Karpas-422 (cell line): ENCODE results near the gene SLC1A2. TPM values are rescaled to one million over a fixed set of nuclear protein-coding genes. Genes with fewer than 3 reads are reported as not detected.

Source experiments
- DNase-seq: peaks from one replicate; pipeline ENCODE4 v3.0.0-alpha.2; 2015
- H2AFZ ChIP-seq: fragments of 200-600 bp; sonication (generic); 2 replicates; pipeline ENCODE4 v1.6.1; 2014; ENCODE audit warnings: antibody characterized with exemption, low read length, mixed read lengths
- H3K27ac ChIP-seq: fragments of 200-600 bp; sonication (generic); 2 replicates; pipeline ENCODE4 v1.5.1; 2014; ENCODE audit warnings: mild to moderate bottlenecking, low read length, moderate library complexity
- H3K27me3 ChIP-seq: fragments of 200-600 bp; sonication (generic); 2 replicates; pipeline ENCODE4 v1.6.1; 2014; ENCODE audit warnings: low read length, mixed read lengths
- H3K36me3 ChIP-seq: fragments of 200-600 bp; sonication (generic); 2 replicates; pipeline ENCODE4 v1.6.1; 2014; ENCODE audit warnings: low read length, mixed read lengths; ENCODE audit not compliant: insufficient read depth
- H3K4me1 ChIP-seq: fragments of 200-600 bp; sonication (generic); 2 replicates; pipeline ENCODE4 v1.6.1; 2014; ENCODE audit warnings: mild to moderate bottlenecking, low read length, mixed read lengths
- H3K4me2 ChIP-seq: fragments of 200-600 bp; sonication (generic); 2 replicates; pipeline ENCODE4 v1.6.1; 2014; ENCODE audit warnings: low read length, low read depth, mild to moderate bottlenecking; ENCODE audit not compliant: poor library complexity, severe bottlenecking
- H3K4me3 ChIP-seq: fragments of 200-600 bp; sonication (generic); 2 replicates; pipeline ENCODE4 v1.5.1; 2014; ENCODE audit warnings: mild to moderate bottlenecking, antibody characterized with exemption, low read length, mixed read lengths
- H3K79me2 ChIP-seq: fragments of 200-600 bp; sonication (generic); 2 replicates; pipeline ENCODE4 v1.6.1; 2014; ENCODE audit warnings: mild to moderate bottlenecking, low read length, mixed read lengths
- H3K9ac ChIP-seq: fragments of 200-600 bp; sonication (generic); 2 replicates; pipeline ENCODE4 v1.6.0; 2014; ENCODE audit warnings: low read length
- H3K9me2 ChIP-seq: fragments of 200-600 bp; sonication (generic), shearing (Covaris generic); replicated peaks from 2 replicates; pipeline ENCODE4 v1.6.0; 2014; ENCODE audit warnings: mild to moderate bottlenecking, low read length, moderate library complexity; ENCODE audit not compliant: insufficient read depth
- H3K9me3 ChIP-seq: fragments of 300-700, 200-600 bp; sonication (generic); 2 replicates; pipeline ENCODE4 v1.6.1; 2014; ENCODE audit warnings: low read length, mixed read lengths
- H4K20me1 ChIP-seq: fragments of 200-600 bp; sonication (generic); 2 replicates; pipeline ENCODE4 v1.6.1; 2014; ENCODE audit warnings: mild to moderate bottlenecking, antibody characterized with exemption, low read length, low read depth; ENCODE audit not compliant: insufficient read depth
- total RNA-seq: library from RNA; depleted of rRNA; stranded (reverse); fragments of >200 nt; shearing (Covaris generic); gene quantifications from 2 replicates; pipeline ENCODE4 v1.2.3, GENCODE V29; 2014; ENCODE audit warnings: low replicate concordance

SLC1A2 gene
- total RNA-seq, 1 experiment from 2014 or later: not detected

DNA sequence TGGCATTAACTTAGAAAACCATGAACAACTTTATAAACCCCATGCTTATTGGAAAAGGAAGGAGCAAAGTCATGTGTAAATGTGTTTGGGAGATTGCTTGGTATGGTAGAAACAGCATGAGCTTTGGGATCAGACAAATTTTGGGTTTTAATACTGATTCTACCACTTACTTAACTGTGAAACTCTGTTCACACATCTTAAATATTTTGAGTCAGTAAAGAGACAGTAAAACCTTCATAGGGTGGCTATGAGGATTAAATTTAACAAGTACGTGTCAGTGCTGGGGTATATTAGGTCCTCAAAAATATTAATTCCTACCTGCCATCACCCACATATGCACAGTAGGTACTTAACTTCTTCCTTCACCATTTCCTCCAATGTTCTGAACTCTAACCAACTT is 183.9 kb downstream of the SLC1A2 start:
- no peak overlapping the region for H3K4me3 ChIP-seq
- H3K27me3 ChIP-seq: no peaks in the 10 kb centered on the region
- no peak for DNase-seq
- H3K9me2 ChIP-seq: no peaks in the 10 kb centered on the region
- H3K4me1 ChIP-seq: 0 out of 2 replicates have a peak, but pooled peaks cover 3% of the 10 kb centered on the region
- no peak overlapping the region for H3K4me2 ChIP-seq
- H3K9ac ChIP-seq: no peak overlapping the region
- no peaks in the 10 kb centered on the region for H4K20me1 ChIP-seq
- no peaks in the 10 kb centered on the region for H3K79me2 ChIP-seq
- no peak overlapping the region for H3K27ac ChIP-seq
- no peaks in the 10 kb centered on the region for H3K9me3 ChIP-seq
- no peak overlapping the region for H2AFZ ChIP-seq
- no peaks in the 10 kb centered on the region for H3K36me3 ChIP-seq

DNA sequence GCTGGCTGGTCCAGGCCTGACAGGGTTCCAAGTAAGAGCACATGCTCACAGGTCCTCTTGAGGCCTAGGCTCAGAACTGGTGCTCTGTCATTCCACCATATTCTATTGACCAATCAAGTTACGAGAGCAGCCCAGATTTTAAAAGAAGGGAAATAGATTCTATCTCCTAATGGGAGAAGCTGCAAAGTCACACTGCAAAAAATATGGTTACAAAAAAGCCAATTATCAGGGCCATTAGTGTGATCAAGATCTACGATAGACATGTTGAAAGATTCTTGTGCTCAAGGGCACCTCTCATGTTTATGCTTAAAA is 184.2 kb downstream of the SLC1A2 start:
- H3K27me3 ChIP-seq: no peaks in the 10 kb centered on the region
- no peak overlapping the region for H3K9ac ChIP-seq
- H3K79me2 ChIP-seq: no peaks in the 10 kb centered on the region
- H3K27ac ChIP-seq: no peak overlapping the region
- no peak overlapping the region for H2AFZ ChIP-seq
- H3K9me3 ChIP-seq: no peaks in the 10 kb centered on the region
- no peaks in the 10 kb centered on the region for H3K36me3 ChIP-seq
- no peak for DNase-seq
- no peaks in the 10 kb centered on the region for H4K20me1 ChIP-seq
- H3K4me2 ChIP-seq: no peak overlapping the region
- 0 out of 2 replicates have a peak, but pooled peaks cover 3% of the 10 kb centered on the region for H3K4me1 ChIP-seq
- no peaks in the 10 kb centered on the region for H3K9me2 ChIP-seq
- H3K4me3 ChIP-seq: no peak overlapping the region

DNA sequence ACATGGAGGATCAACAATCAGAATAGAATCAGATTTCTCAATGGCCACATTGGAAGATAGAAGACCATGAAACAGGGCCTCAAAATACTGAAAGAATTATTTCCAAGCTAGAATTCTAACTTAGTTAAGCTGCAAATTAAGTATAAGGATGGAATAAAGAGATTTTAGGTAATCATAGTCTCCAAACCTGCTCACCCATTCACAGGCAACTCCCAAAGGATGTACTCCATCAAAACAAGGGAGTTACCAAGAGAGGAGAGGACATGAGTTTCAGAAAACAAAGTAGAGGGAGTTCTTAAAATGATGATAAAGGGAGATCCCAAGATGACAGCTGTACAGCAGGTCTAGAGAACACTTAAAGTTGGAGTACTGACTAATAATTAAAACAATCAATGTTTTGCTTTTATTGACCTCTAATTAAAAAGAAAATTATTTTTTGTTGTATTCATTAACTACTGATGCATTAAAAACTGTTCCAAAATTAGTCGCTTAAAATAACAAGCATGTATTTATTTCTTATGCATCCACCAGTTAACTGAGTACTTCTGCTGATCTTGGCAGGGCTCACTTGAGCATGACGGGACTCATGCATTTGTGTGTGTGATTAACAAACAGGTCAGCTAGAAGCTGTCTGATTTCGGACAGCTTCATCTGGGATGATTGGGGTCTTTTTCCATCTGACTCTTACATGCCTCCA is 184.8 kb downstream of the SLC1A2 start:
- 0 out of 2 replicates have a peak, but pooled peaks cover 3% of the 10 kb centered on the region for H3K4me1 ChIP-seq
- no peak overlapping the region for H3K27ac ChIP-seq
- H3K79me2 ChIP-seq: no peaks in the 10 kb centered on the region
- H4K20me1 ChIP-seq: no peaks in the 10 kb centered on the region
- no peaks in the 10 kb centered on the region for H3K9me3 ChIP-seq
- no peak overlapping the region for H2AFZ ChIP-seq
- DNase-seq: no peak
- no peak overlapping the region for H3K4me2 ChIP-seq
- no peaks in the 10 kb centered on the region for H3K9me2 ChIP-seq
- H3K27me3 ChIP-seq: no peaks in the 10 kb centered on the region
- no peaks in the 10 kb centered on the region for H3K36me3 ChIP-seq
- no peak overlapping the region for H3K4me3 ChIP-seq
- no peak overlapping the region for H3K9ac ChIP-seq

DNA sequence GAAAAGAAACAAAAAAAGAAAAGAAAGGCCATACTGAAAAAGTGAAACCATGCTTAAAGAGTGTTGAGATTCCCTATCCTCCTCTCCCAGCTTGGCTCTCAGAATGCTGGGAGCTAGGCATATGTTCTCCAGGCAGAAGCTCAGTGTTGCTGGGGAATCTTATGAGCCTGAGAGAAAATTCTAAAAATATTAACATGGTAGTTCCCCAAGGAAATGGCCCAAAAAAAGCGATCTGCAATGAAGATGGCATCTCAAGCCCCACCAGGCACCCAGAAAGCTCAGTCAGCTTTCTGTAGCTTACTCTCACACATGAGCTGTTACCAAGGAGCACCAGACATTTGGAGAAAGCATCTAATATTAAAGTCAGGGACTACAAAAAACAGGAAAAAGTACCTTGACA is 185.8 kb downstream of the SLC1A2 start:
- no peak overlapping the region for H2AFZ ChIP-seq
- DNase-seq: no peak
- H3K9me2 ChIP-seq: no peaks in the 10 kb centered on the region
- no peaks in the 10 kb centered on the region for H3K79me2 ChIP-seq
- H3K9ac ChIP-seq: no peak overlapping the region
- H3K27me3 ChIP-seq: no peaks in the 10 kb centered on the region
- no peaks in the 10 kb centered on the region for H3K36me3 ChIP-seq
- no peaks in the 10 kb centered on the region for H3K9me3 ChIP-seq
- H3K4me1 ChIP-seq: 0 out of 2 replicates have a peak, but pooled peaks cover under 1% of the 10 kb centered on the region
- no peaks in the 10 kb centered on the region for H4K20me1 ChIP-seq
- H3K4me3 ChIP-seq: no peak overlapping the region
- H3K4me2 ChIP-seq: no peak overlapping the region
- no peak overlapping the region for H3K27ac ChIP-seq

DNA sequence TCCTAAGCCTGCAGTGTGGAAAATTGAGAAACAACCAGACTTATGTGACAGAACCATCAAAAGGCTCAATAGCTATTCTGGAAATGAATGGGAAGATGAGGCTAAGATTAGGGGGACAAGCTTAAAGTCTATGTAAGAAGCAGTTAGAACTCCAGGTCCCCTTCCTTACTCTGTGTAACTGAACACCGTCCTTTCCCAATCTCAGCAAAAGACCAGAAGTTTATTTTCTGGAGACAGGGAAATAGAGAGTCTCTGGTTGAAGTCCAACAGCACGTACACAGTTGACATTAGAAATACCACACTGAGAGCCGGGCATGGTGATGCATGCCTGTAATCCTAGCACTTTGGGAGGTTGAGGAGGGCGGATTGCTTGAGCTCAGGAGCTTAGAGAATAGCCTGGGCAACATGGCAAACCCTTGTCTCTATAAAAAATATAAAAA is 186.4 kb downstream of the SLC1A2 start:
- no peaks in the 10 kb centered on the region for H3K36me3 ChIP-seq
- no peak overlapping the region for H3K27ac ChIP-seq
- no peak overlapping the region for H3K9ac ChIP-seq
- H3K27me3 ChIP-seq: no peaks in the 10 kb centered on the region
- no peaks in the 10 kb centered on the region for H3K4me1 ChIP-seq
- H3K9me2 ChIP-seq: no peaks in the 10 kb centered on the region
- no peak for DNase-seq
- H4K20me1 ChIP-seq: no peaks in the 10 kb centered on the region
- no peak overlapping the region for H3K4me3 ChIP-seq
- H3K9me3 ChIP-seq: no peaks in the 10 kb centered on the region
- no peaks in the 10 kb centered on the region for H3K79me2 ChIP-seq
- H3K4me2 ChIP-seq: no peak overlapping the region
- H2AFZ ChIP-seq: no peak overlapping the region

DNA sequence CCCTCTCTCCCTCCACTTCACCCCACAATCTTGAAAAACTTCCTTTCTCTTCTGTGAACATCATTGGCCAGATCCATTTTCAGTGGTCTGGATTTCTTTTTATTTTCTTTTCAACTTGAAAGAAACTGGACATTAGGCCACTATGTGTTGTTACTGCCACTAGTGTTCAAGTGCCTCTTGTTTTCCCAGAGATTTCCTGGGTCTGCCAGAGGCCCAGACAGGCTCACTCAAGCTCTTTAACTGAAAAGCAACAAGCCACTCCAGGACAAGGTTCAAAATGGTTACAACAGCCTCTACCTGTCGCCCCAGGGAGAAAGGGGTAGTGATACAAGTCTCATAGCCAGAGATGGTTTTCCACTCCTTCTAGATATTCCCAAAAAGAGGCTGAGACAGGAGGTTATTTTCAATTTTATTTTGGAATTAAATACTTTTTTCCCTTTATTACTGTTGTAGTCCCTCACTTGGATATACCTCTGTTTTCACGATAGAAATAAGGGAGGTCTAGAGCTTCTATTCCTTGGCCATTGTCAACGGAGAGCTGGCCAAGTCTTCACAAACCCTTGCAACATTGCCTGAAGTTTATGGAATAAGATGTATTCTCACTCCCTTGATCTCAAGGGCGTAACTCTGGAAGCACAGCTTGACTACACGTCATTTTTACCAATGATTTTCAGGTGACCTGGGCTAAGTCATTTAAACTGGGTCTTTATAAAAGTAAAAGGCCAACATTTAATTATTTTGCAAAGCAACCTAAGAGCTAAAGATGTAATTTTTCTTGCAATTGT is 188.1 kb downstream of the SLC1A2 start:
- H3K36me3 ChIP-seq: no peaks in the 10 kb centered on the region
- H3K9me3 ChIP-seq: no peaks in the 10 kb centered on the region
- no peak overlapping the region for H3K27ac ChIP-seq
- H3K9me2 ChIP-seq: no peaks in the 10 kb centered on the region
- no peaks in the 10 kb centered on the region for H4K20me1 ChIP-seq
- no peak overlapping the region for H3K9ac ChIP-seq
- no peak for DNase-seq
- no peaks in the 10 kb centered on the region for H3K79me2 ChIP-seq
- H3K4me2 ChIP-seq: no peak overlapping the region
- H3K4me1 ChIP-seq: no peaks in the 10 kb centered on the region
- no peak overlapping the region for H2AFZ ChIP-seq
- no peaks in the 10 kb centered on the region for H3K27me3 ChIP-seq
- H3K4me3 ChIP-seq: no peak overlapping the region

DNA sequence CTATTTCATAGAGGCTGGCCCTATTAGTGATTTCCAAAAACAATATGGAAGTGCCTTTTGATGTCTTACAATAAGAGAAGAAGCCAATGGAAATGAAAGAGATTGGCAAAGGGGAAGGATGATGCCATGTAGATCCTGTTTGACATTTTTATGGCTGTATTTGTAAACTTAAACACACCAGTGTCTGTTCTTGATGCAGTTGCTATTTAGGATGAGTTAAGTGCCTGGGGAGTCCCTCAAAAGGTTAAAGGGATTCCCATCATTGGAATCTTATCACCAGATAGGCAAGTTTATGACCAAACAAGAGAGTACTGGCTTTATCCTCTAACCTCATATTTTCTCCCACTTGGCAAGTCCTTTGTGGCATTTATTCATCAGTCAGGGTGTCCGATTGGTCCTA is 189.0 kb downstream of the SLC1A2 start:
- no peaks in the 10 kb centered on the region for H3K27me3 ChIP-seq
- H3K9ac ChIP-seq: no peak overlapping the region
- no peak overlapping the region for H3K4me2 ChIP-seq
- no peaks in the 10 kb centered on the region for H3K36me3 ChIP-seq
- H3K9me3 ChIP-seq: no peaks in the 10 kb centered on the region
- DNase-seq: no peak
- H3K27ac ChIP-seq: no peak overlapping the region
- no peaks in the 10 kb centered on the region for H3K4me1 ChIP-seq
- no peak overlapping the region for H3K4me3 ChIP-seq
- no peak overlapping the region for H2AFZ ChIP-seq
- no peaks in the 10 kb centered on the region for H3K79me2 ChIP-seq
- H4K20me1 ChIP-seq: no peaks in the 10 kb centered on the region
- no peaks in the 10 kb centered on the region for H3K9me2 ChIP-seq

DNA sequence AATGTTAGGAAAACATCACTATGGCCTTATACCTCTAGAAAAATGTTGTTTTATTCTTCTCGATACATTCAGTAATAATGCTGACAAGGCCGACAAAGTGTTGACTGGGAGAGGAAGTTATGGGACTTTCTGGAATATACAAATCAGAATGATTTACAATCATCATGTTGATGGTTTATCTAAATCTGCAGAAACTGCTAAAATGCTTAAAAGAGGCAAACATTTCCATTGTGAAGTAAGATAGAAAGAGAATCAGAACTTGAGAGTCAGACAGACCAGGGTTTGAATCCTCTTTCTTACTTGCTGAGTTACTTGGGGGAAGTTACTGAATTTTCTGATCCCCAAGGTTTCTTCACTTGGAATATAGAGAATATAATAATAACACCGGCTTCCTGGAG is 191.0 kb downstream of the SLC1A2 start:
- H3K27me3 ChIP-seq: no peaks in the 10 kb centered on the region
- 0 out of 2 replicates have a peak, but pooled peaks cover 5% of the 10 kb centered on the region for H4K20me1 ChIP-seq
- no peak overlapping the region for H3K4me3 ChIP-seq
- no peak overlapping the region for H3K27ac ChIP-seq
- no peaks in the 10 kb centered on the region for H3K4me1 ChIP-seq
- no peak overlapping the region for H3K9ac ChIP-seq
- no peaks in the 10 kb centered on the region for H3K79me2 ChIP-seq
- no peaks in the 10 kb centered on the region for H3K36me3 ChIP-seq
- H2AFZ ChIP-seq: no peak overlapping the region
- no peak for DNase-seq
- no peaks in the 10 kb centered on the region for H3K9me2 ChIP-seq
- H3K9me3 ChIP-seq: no peaks in the 10 kb centered on the region
- no peak overlapping the region for H3K4me2 ChIP-seq
